ENCODE results near the gene ZNF460. TPM values are rescaled to one million over a fixed set of nuclear protein-coding genes. Genes with fewer than 3 reads are reported as not detected.

Gene ZNF460
- polyA plus RNA-seq, 2 of the 4 experiments (the other 2 are of a cell fraction) = 0.50 to 16.1 TPM

DNA sequence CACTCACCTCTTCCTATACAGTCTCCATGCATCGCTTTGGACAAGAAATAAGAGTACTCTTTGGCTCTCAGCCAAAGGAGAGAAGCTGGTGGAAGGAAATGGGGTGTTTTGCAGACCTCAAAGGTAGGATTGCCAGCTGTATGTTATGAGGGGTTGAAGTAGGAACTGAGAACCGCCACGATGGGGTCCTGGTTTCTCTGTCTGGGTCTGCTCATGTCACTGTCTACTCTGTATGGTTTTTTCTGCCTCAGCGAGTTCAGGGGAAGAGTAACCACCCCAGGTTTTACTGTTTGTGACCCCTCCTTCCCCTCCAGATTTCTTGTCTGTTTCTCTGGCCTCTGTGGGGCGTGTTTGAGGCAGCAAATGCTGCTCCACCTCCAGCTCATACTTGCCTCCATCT lies 35.8 kb upstream of the ZNF460 start:
- Histone ChIP-seq H3K4me3 (no peak overlapping the region), H3K9me3 (peaks cover 48% of the 10 kb centered on the region), H3K27ac (no peak overlapping the region), H3K4me1 (0 out of 3 replicates have a peak, but pooled peaks cover 8% of the 10 kb centered on the region), H3K4me2 (no peak overlapping the region)
- no peak for TF ChIP-seq ESRRA (IDR thresholded peaks at IDR 0.05; ENCODE audit: borderline replicate concordance, low read length)
- TF ChIP-seq ZNF302 (CRISPR knock-in tag; IDR thresholded peaks at IDR 0.05) = no peak
- no peak for TF ChIP-seq GATA3 (IDR thresholded peaks at IDR 0.05; ENCODE audit: borderline replicate concordance)
- no peak for TF ChIP-seq PHF8 (IDR thresholded peaks at IDR 0.05; ENCODE audit: borderline replicate concordance, low read depth)
- TF ChIP-seq CHD4 (IDR thresholded peaks at IDR 0.05; ENCODE audit: borderline replicate concordance) = no peak
- no peak for TF ChIP-seq HOXA7 (CRISPR knock-in tag; IDR thresholded peaks at IDR 0.05)
- TF ChIP-seq POLR2AphosphoS2 (conservative IDR thresholded peaks at IDR 0.05; ENCODE audit: low read length) = no peak
- TF ChIP-seq EP300 (IDR thresholded peaks at IDR 0.05) = no peak
- no peak for TF ChIP-seq HOXB5 (CRISPR knock-in tag; IDR thresholded peaks at IDR 0.05)
- TF ChIP-seq, protein P1, sequence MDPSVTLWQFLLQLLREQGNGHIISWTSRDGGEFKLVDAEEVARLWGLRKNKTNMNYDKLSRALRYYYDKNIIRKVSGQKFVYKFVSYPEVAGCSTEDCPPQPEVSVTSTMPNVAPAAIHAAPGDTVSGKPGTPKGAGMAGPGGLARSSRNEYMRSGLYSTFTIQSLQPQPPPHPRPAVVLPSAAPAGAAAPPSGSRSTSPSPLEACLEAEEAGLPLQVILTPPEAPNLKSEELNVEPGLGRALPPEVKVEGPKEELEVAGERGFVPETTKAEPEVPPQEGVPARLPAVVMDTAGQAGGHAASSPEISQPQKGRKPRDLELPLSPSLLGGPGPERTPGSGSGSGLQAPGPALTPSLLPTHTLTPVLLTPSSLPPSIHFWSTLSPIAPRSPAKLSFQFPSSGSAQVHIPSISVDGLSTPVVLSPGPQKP (IDR thresholded peaks at IDR 0.05; ENCODE audit: low read depth, low read length) = no peak
- no peak for TF ChIP-seq CBX8 (IDR thresholded peaks at IDR 0.05)
- TF ChIP-seq FOSB (CRISPR knock-in tag; IDR thresholded peaks at IDR 0.05) = no peak
- TF ChIP-seq, protein P2, sequence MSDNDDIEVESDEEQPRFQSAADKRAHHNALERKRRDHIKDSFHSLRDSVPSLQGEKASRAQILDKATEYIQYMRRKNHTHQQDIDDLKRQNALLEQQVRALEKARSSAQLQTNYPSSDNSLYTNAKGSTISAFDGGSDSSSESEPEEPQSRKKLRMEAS (IDR thresholded peaks at IDR 0.05) = no peak
- no peak for TF ChIP-seq TFCP2L1 (CRISPR knock-in tag; IDR thresholded peaks at IDR 0.05)
- TF ChIP-seq, protein P3, sequence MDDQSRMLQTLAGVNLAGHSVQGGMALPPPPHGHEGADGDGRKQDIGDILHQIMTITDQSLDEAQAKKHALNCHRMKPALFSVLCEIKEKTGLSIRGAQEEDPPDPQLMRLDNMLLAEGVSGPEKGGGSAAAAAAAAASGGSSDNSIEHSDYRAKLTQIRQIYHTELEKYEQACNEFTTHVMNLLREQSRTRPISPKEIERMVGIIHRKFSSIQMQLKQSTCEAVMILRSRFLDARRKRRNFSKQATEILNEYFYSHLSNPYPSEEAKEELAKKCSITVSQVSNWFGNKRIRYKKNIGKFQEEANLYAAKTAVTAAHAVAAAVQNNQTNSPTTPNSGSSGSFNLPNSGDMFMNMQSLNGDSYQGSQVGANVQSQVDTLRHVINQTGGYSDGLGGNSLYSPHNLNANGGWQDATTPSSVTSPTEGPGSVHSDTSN (IDR thresholded peaks at IDR 0.05) = no peak
- TF ChIP-seq NPAS2 (CRISPR knock-in tag; IDR thresholded peaks at IDR 0.05; ENCODE audit: borderline replicate concordance) = no peak
- 83% methylated on average over 5 of the region's 5 CpGs for WGBS (ENCODE audit: missing lambda C conversion rate)
- ChIA-PET CTCF (interaction anchor here (0.8 to 1.6 kb wide), 2 partner anchors 16 to 43 kb away, joined by 3 read pairs; no protein-coding TSS in a partner anchor), POLR2A (no interaction called here)
- FAIRE-seq (no peak), ATAC-seq (no peak), DNase-seq (ENCODE audit: low read depth in 1 of 2, low spot score in 1 of 2) (no peak)

DNA sequence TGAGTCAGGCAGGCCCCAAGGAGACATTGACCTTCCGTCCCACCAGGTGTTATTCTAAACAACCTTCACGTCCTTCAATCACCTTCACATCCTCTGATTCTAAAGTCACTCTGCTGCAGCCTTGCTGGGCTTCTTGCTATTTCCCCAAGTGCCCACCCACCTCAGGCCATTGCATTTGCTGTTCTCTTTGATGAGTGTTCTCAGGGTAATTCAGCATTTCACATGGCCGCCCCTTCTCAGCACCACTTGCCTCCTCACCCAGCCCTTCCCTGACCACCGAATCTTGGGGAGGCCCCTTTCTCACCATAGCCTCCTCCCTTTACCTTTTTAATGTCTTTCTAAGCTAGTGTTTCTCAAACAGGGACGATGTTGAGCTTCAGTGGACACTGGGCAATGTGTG lies 35.2 kb upstream of the ZNF460 start:
- TF ChIP-seq CHD4 (IDR thresholded peaks at IDR 0.05; ENCODE audit: borderline replicate concordance) = no peak
- TF ChIP-seq, protein P4, sequence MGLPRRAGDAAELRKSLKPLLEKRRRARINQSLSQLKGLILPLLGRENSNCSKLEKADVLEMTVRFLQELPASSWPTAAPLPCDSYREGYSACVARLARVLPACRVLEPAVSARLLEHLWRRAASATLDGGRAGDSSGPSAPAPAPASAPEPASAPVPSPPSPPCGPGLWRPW (IDR thresholded peaks at IDR 0.05) = no peak
- no peak for TF ChIP-seq CHD2 (IDR thresholded peaks at IDR 0.05; ENCODE audit: low read length, partially characterized antibody)
- no peak for TF ChIP-seq FOSB (CRISPR knock-in tag; IDR thresholded peaks at IDR 0.05)
- TF ChIP-seq ZC3H11A (IDR thresholded peaks at IDR 0.05) = no peak
- no peak for TF ChIP-seq TFCP2L1 (CRISPR knock-in tag; IDR thresholded peaks at IDR 0.05)
- TF ChIP-seq BHLHE40 (IDR thresholded peaks at IDR 0.05; ENCODE audit: low read depth, low read length) = no peak
- TF ChIP-seq EHMT2 (IDR thresholded peaks at IDR 0.05; ENCODE audit: low read depth) = no peak
- TF ChIP-seq, protein P5, sequence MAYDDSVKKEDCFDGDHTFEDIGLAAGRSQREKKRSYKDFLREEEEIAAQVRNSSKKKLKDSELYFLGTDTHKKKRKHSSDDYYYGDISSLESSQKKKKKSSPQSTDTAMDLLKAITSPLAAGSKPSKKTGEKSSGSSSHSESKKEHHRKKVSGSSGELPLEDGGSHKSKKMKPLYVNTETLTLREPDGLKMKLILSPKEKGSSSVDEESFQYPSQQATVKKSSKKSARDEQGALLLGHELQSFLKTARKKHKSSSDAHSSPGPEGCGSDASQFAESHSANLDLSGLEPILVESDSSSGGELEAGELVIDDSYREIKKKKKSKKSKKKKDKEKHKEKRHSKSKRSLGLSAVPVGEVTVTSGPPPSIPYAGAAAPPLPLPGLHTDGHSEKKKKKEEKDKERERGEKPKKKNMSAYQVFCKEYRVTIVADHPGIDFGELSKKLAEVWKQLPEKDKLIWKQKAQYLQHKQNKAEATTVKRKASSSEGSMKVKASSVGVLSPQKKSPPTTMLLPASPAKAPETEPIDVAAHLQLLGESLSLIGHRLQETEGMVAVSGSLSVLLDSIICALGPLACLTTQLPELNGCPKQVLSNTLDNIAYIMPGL (CRISPR knock-in tag; IDR thresholded peaks at IDR 0.05; ENCODE audit: borderline replicate concordance) = no peak
- TF ChIP-seq NPAS2 (CRISPR knock-in tag; IDR thresholded peaks at IDR 0.05; ENCODE audit: borderline replicate concordance) = no peak
- no peak for TF ChIP-seq HOXB13 (CRISPR knock-in tag; IDR thresholded peaks at IDR 0.05; ENCODE audit: low read depth)
- TF ChIP-seq CBX2 (IDR thresholded peaks at IDR 0.05; ENCODE audit: borderline replicate concordance, low read depth) = no peak
- TF ChIP-seq HDAC2 (IDR thresholded peaks at IDR 0.05) = no peak
- no peak for TF ChIP-seq ESRRA (IDR thresholded peaks at IDR 0.05; ENCODE audit: borderline replicate concordance, low read length)
- TF ChIP-seq RAD21 (conservative IDR thresholded peaks at IDR 0.05 in 1 of 2, IDR thresholded peaks at IDR 0.05 in 1 of 2) = no peak
- TF ChIP-seq MYC (IDR thresholded peaks at IDR 0.05; ENCODE audit: borderline replicate concordance, low read length) = no peak
- TF ChIP-seq ZSCAN20 (CRISPR knock-in tag; IDR thresholded peaks at IDR 0.05) = no peak
- TF ChIP-seq MAZ (IDR thresholded peaks at IDR 0.05; ENCODE audit: borderline replicate concordance, low read depth, low read length) = no peak
- TF ChIP-seq, protein P6, sequence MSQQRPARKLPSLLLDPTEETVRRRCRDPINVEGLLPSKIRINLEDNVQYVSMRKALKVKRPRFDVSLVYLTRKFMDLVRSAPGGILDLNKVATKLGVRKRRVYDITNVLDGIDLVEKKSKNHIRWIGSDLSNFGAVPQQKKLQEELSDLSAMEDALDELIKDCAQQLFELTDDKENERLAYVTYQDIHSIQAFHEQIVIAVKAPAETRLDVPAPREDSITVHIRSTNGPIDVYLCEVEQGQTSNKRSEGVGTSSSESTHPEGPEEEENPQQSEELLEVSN (IDR thresholded peaks at IDR 0.05; ENCODE audit: borderline replicate concordance, low read depth) = no peak
- no peak overlapping the region for H3K27ac ChIP-seq
- POLR2A ChIA-PET = no interaction called here
- no peak for DNase-seq (ENCODE audit: low read depth in 1 of 2, low spot score in 1 of 2)
- no peak for ATAC-seq
- no peak overlapping the region for H3K4me3 ChIP-seq
- peaks cover 45% of the 10 kb centered on the region for H3K9me3 ChIP-seq
- CTCF ChIA-PET = interaction anchor here (1.6 kb wide), 1 partner anchor 44 kb away, joined by 3 read pairs; no protein-coding TSS in a partner anchor
- WGBS (ENCODE audit: missing lambda C conversion rate) = 94% methylated on average over 5 of the region's 5 CpGs
- H3K4me2 ChIP-seq = no peak overlapping the region
- no peak for FAIRE-seq
- 0 out of 3 replicates have a peak, but pooled peaks cover 8% of the 10 kb centered on the region for H3K4me1 ChIP-seq

All from A549 (cell line).